ENCODE data around the gene MRPL2.
"Not testable (repeated sequence)": the region's sequence is repeated elsewhere in the genome, so short reads cannot be mapped to it uniquely, and the experiment has no call there.

The MRPL2 gene

DNA sequence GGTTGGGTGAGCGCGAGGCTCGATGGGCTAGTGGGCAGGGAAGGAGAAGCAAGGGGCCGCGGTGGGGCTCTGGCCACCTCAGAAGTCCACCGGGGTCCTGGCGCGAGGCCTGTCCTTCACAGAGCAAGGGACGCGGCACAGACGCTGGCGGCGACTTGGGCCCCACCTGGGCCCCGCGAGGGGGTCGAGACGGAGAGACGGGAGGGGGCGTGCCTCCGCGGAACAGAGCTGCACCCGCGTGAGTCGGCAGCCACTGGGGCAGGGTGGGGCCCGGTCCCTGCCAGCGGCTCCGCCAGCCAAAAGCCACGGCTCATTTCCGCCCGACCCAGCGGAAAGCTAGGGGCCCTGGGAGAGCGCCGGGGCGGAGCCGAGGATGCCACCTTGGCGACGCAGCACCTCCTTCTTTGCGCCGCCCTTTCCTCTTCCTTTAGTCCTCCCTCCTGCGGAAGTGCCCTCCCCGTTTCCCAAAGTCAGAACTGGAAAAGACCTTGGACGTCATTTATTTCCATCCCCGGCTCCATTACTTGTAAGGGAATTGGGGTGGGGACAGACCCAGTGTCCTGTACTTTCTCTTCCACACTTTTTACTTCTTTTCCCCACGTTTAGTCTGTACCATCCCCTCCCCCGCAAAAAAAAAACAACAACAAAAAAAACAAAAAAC is 5.6 kb downstream of the MRPL2 start, which contains the start of gene CUL7:
TSS of gene CUL7 (minus strand) at position 307 of the 661 bp plus-strand sequence. CDS start 1,063 bp downstream, outside the sequence.
- peak; percentile 61 to 77 for DNase-seq (ENCODE audit: low read depth in 2 of 2, low spot score in 1 of 2)

DNA sequence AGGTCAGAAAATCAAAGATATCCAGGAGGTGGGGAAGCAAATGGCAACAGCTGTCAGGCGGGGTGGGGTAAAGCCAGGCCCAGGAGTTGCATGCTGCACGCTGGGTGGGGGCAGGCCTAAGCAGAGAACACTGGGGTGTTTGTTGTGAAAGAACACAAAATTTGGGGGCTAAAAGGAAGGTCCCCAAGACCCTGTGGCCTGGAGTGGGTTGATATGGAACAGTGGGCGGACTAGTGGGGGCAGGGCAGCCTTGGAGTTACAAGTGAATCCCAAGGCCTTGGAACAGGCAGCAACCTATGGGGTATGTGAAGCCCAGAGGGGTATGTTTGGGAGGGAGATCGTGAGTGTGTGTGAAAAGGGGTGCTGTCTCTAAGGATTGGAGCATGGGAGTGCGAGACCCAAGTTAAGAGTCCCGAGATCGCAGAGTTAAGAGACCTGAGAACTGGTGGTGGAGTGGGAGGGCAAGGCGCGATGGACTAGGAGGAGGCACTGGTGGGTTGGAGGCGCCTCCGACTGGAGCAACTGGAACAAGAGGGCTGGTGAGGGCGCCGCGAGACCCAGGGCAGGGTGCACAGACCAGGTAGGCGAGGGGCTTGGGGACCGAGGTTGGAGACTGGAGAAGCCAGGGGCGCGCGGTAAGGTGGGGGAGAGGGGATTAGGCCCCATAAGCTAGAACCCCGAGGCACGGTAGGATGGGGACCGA is 6.2 kb downstream of the MRPL2 start:
- DNase-seq (ENCODE audit: low read depth in 2 of 2, low spot score in 1 of 2) = no peak

DNA sequence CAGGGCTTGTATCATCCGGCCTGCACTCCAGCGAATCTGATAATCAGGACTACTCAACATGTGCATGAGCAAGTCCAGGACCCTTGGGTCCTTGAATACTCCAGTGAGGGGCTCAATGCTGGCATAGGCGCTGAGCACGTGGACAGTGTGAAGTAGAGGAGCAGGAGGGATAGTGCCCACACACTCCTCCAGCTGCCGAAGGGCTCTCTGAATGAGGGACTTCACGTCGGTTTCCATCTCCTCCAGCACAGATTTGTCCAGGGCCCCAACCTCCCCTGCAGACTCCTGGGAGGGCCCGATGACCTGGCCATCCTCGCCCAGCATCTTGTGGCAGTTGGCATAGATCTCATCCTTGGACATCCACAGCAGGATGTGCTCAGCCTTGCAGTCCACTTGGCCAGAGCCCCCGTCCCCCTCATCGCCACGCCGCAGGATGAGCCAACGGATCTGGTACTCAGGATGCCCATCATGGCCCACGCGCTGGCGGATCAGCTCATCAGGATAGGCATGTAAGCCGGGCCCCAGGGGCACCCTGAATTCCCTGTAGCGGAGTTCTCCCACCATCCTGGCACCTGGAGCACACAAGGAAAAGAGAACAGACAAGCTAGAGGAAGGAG is 6.9 kb downstream of the MRPL2 start:
- DNase-seq (ENCODE audit: low read depth in 2 of 2, low spot score in 1 of 2) = no peak

DNA sequence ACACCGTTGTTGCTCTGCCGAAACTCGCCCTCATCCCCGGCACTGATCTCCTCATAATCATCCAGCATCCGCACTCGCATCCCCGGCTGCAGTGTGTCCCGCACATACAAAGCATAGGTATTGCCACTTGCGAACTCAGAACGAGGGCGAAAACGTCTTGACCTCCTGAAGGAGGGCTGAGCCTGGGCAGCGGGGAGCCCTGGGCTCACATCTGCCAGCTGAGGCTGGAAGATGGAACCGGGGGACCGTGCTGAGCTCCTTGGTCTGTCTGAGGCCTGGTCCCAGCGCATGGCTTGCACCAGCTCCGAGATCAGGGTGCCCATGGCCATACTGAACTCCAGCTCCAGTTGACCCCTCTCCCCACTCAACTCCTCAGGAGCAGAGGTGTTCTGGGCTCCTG is 8.3 kb downstream of the MRPL2 start:
- no peak for DNase-seq (ENCODE audit: low read depth in 2 of 2, low spot score in 1 of 2)

DNA sequence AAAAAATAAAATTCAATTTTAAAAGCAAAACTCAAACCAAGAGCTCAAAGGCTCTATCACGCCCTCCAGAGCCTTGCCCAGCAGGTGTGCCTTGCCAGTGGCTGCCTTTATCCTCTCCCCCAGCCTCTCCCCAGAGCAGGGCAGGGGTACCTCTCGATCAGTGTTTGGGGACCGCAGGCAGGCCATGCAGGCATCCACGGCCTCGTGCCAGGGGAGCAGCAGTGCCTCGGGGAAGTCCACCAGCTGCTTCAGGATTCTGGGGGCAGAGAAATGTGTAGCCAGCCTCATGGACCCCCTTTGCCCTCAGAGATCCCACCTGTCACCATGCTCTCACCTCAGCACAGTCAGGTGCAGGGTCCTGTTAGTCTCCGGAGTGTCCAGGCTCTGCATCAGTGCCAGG is 11.2 kb downstream of the MRPL2 start:
- DNase-seq (ENCODE audit: low read depth in 2 of 2, low spot score in 1 of 2) = no peak

DNA sequence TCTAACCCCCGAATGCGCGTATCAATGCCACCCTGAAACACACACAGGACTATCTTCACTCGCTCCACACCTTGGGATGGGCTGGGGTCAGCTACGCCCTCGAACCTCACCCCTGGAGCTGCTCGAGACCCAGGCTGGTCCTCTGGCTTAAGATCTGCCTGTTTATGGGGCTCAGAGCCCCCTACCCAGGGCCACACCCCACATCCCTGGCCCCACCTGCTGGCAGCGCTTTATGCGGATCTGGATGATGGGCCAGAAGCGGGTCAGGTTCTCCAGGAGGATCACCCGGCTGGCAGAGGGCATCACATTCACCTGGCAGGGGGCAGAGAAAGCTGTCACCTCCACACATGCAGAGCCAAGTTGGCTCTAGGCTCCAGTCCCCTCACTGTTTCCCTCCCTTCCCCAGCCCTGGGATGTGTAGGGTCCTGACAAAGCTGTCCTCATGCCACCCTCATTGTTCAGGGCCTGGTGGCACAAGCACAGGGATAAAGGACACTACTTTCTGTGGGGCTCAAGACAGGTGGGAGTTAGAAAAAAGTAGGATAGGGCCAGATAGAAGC is 13.8 kb downstream of the MRPL2 start:
- no peak for DNase-seq (ENCODE audit: low read depth in 2 of 2, low spot score in 1 of 2)

DNA sequence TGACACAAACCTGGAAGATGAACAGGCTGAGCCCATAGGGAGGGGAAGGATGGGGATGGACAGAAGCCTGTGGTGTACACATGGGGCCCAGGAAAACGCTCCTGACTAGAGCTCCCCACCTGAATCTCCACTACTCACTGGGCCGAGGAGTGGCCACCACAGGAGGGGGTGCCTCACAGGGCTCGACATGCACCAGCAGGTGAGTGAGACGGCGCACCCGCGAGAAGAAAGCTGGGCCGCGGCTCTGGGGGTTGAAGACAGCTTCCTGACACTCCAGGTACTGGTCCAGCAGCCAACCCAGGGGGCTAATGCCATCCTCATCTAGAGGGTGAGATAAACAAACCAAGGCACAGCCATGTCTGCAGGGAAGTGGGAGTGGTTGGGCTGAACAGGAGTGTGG is 15.9 kb downstream of the MRPL2 start:
- no peak for DNase-seq (ENCODE audit: low read depth in 2 of 2, low spot score in 1 of 2)

DNA sequence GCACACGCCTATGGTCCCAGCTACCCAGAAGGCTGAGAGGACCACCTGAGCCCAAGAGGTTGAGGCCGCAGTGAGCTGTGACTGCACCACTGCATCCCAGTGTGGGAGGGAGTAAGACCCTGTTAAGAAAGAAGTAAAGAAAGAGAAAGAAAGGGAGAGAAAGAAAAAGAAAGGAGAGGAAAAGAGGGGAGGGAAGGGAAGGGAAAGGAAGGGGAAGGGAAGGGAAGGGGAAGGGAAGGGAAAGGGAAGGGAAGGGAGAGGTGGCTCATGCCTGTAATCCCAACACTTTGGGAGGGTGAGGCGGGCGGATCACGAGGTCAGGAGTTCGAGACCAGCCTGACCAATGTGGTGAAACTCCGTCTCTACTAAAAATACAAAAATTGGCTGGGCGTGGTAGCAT is 17.8 kb downstream of the MRPL2 start:
- not testable (repeated sequence) for DNase-seq (ENCODE audit: low read depth in 2 of 2, low spot score in 1 of 2)

DNA sequence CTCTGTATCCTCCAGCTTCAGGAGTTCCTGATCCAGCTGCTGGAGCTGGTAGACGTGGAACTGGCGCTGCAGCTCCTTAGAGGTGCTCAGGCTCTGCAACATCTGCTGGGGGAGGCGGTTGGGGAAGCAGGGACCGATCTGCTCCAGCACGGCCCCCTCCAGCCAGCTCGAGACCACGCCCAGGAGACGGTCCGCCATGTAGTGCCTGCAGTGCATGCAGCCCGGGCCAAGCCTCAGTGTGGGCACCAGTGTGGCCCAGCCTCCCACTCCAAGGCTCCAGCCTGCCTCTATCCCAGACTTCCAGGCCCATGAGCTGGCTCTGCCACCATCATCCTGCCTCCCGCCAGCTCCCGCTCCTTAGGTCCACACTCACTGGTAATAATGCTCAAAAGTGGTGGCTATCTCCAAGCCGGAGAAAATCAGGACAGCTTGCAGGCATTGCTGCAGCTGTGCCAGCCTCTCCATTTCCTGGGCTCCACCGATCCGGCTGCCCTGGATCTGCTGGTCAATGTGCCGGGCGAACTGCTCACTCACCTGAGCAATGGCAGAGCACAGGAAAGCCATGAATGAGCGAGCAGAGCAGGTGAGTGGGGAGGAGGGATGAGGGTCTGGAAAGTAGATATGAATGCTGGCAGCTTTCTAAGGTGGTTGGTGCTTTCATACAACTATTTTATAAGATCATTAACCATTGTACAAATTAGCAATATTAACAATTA is 18.5 kb downstream of the MRPL2 start:
- DNase-seq (ENCODE audit: low read depth in 2 of 2, low spot score in 1 of 2) = no peak

DNA sequence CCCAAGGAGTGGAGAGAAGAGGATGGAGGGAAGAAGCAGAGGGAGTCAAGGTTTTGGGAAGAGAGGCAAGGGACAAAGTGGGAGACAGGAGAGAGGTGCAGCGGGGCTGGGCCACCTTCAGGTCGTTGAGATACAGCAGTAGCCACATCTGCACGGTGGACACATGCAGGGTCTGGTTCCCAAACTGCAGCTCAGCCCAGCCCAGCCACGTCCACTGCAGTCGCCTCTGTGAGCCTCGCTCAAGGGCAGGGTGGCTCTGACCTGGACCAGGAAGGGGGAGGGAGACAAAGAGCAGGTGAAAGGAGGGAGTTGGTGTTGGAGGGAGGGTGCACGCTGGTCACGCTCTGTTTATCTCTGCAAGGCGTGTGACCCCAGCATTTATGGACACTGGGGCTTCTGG is 20.5 kb downstream of the MRPL2 start:
- no peak for DNase-seq (ENCODE audit: low read depth in 2 of 2, low spot score in 1 of 2)

DNA sequence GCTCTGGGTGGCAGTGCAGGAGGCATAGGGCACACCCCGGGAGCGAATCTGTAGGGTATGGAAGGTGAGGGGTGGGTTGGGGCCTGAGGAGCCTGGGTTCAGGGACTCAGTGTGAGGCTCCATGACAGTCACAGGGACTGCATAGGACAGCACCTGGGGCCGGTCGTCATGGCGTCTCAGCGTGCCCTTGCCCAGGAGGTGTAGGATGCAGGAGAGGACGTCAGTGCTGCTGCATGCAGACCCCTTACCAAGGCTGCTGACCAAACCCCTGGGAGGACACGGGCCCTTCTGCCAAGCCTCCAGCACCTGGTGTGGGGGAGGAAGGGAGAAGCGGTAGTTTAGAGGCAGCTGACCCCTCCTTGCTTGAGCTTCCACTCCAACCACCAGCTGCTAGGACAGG is 21.5 kb downstream of the MRPL2 start:
- no peak for DNase-seq (ENCODE audit: low read depth in 2 of 2, low spot score in 1 of 2)

DNA sequence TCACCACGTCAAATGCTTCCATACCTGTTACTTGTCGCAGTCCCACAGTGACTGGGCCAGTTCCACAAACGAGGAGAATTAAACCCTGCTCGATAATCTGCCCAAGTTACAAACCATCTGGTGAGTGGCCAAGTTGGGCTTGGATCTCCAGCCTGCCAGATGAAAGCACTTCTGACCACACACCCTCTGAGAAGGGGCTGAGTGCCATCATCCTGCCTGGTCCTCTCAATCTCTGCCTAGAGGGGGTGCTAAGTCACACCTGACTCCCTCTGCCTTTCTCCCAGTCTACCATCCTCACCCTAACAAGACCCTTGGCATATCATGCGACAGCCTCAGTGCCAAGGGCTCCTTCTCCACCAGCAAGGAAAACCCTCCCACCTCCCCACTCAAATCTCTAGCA is 22.0 kb downstream of the MRPL2 start:
- no peak for DNase-seq (ENCODE audit: low read depth in 2 of 2, low spot score in 1 of 2)

DNA sequence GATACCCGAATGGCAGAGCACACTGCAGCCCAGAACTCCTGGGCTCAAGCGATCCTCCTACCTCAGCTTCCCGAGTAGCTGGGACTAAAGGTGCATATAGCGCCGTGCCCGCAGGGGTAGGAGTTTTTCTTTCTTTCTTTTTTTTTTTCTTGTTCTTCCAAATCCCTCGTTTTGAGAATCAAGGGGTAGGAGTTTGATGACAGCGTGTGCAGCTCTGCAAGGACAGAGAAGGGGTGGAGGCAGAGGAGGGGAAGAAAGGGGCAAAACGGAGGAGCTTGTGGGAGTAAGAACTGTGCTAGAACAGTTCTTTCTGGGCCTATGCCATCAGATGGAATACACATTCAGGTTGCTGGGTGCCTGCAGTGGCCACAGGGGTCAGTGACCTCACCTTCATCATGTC is 22.5 kb downstream of the MRPL2 start:
- DNase-seq (ENCODE audit: low read depth in 2 of 2, low spot score in 1 of 2) = no peak

DNA sequence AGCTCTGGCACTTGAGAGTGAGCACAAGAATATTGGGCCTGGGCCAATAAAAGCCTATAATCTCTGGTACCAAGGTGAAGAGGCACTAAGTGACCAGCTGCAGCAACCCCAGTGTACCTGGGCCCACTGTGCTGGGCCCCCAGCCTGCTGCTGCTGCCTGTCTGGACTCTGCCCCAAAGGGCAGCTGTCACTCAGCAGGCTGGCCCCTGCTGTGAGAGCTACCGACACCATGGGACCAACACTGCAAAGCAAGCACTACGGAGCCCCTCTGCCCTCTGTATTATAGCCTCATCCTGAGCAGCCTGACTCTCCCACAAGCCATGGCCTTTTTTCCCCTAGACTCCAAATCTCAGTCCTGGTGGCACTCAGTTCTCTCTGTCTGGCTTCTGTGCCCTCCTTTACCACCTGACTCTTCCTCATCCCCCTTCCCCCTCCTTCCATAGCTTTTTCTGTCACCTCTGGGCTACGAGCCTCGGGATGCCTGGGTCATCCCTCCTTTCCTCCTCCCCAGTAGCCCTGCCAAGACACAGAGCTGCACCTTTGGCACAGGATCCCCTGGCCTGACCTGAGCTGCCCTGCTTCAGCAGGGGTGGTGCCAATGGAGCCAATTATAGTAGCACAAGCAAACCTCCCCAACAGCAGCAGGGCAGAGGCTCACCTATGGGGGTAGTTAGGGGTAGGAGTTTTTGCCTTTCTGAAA is 23.6 kb downstream of the MRPL2 start:
- DNase-seq (ENCODE audit: low read depth in 2 of 2, low spot score in 1 of 2) = no peak

DNA sequence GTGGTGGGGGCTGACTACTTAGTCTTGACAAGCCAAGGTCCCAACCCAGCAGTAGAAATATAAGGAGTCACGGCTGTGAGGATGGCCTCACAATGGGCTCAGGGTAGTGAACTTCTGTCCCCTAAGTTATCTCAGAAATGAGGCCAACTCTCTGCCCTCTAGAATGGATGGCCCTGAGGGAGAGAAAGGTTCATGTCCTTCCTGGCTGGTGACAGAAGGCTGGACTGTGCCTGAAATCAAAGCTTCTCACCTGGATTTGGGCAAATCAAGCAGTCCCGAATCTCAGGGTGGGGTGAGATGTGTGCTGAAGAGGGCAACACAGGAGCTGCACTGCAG is 25.1 kb downstream of the MRPL2 start:
- no peak for DNase-seq (ENCODE audit: low read depth in 2 of 2, low spot score in 1 of 2)

DNA sequence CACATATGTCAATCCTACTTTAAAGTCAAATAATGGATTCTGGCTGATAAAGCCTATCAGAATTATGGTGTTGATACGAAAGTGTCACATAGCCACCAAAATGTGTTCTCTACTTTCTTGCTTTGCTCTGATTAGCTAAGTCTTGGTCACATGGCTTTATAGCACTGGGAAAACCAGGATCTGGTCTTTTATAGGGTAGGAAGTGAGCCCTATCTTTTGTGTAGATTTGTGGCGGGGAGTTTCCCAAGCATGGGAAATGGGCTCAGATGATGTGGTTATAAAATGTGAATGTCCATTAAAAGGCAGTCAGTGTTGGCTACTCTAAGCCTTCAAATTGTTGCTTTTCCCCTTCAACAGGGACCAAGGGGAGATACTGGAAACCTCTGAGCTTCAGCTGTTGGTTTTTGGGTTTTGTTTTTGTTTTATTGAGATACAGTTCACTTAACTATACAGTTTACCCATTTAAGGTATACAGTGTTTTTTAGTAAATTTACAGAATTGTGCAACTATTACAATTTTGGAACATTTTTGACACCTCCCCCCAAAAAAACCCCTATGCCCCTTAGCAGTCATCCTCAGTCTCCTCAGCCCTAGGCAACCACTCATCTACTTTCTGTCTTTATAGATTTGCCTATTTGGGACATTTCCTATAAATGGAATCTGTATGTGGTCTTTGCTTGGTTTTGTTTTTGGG is 25.6 kb downstream of the MRPL2 start:
- DNase-seq (ENCODE audit: low read depth in 2 of 2, low spot score in 1 of 2) = no peak

DNA sequence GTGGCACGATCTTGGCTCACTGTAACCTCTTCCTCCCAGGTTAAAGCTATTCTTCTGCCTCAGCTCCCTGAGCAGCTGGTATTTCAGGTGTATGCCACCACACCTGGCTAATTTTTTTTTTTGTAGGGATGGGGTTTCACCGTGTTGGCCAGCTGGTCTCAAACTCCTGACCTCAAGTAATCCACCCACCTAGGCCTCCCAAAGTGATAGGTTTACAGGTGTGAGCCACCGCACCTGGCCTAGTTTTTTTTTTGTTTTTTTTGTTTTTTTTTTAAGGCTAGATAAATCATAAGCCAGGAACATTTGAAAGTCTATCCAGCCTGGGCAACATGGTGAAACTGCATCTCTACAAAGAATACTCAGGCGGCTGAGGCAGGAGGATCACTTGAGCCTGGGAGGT is 26.9 kb downstream of the MRPL2 start:
- no peak for DNase-seq (ENCODE audit: low read depth in 2 of 2, low spot score in 1 of 2)

DNA sequence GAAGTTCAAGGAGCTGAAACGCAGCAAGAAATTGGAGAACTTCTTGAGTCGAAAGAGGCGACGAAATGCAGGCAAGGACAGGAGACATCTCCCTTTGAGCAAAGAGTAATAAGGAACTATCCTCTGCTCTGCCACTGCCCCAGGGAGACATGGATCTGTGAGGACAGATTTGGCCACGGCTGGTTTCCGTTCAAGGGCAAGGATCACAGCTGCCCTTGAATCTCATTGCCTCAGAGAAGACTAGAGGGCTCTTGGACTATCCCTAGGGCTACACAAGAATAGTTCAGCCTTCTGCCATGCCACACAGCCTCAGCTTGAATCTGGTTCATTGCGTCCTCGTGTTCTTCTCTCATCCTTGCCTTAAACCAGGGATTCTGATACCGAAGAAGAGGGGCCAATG is 30.1 kb downstream of the MRPL2 start:
- no peak for DNase-seq (ENCODE audit: low read depth in 2 of 2, low spot score in 1 of 2)

DNA sequence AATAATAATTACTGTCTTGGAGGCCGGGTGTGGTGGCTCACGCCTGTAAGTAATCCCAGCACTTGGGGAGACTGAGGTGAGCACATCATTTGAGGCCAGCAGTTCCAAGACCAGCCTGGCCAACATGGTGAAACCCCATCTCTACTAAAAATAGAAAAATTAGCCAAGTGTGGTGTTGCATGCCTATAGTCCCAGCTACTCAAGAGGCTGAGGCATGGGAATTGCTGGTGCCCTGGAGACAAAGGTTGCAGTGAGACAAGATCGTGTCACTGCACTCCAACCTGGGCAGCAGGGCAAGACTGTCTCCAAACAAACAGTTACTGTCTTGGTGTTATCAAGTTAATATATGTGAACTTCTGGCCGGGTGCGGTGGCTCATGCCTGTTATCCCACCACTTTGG is 32.9 kb downstream of the MRPL2 start:
- DNase-seq (ENCODE audit: low read depth in 2 of 2, low spot score in 1 of 2) = no peak

DNA sequence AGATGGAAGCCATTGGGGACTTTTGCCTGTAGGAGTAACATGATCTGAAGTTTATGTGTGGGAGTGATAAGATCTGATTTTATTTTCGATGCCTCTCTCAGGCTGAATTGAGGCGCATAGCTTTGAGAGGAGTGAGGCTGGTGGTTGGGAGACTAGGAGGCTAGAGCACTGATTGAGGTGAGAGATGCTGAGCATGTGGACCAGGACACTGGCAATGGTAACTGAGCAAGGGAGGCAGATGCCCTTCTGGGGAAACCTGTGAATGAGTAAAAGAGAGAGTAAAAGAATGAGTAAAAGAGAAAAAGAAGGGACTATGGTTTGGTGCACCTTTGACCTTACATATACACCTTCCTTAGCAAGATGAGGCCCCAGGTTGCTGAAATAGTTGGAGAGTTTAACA is 34.8 kb downstream of the MRPL2 start:
- DNase-seq (ENCODE audit: low read depth in 2 of 2, low spot score in 1 of 2) = no peak
